Liver (tissue), 9 donors: ENCODE measurements around the gene DNASE2B. TPM values are rescaled to one million over a fixed set of nuclear protein-coding genes. Genes with fewer than 3 reads are reported as not detected.

Source experiments
- DNase-seq: peaks from one replicate; pipeline ENCODE4 v3.0.0-alpha.2; 2017; ENCODE audit warnings: low spot score
- H3K27ac ChIP-seq, 2 donors: one replicate each; pipeline ENCODE4 v1.7.0; 2013; ENCODE audit warnings: inconsistent platforms in 2 of 2, low read length in 2 of 2, control low read depth in 1 of 2, low read depth in 1 of 2, mild to moderate bottlenecking in 1 of 2
- H3K27me3 ChIP-seq, 4 donors: one replicate each; pipeline versions ENCODE4 v1.6.1 to v1.7.0; 2013; ENCODE audit warnings: low read length in 3 of 4, inconsistent platforms in 1 of 4, mild to moderate bottlenecking in 1 of 4, moderate library complexity in 1 of 4; ENCODE audit not compliant: control insufficient read depth in 4 of 4, insufficient read depth in 4 of 4
- H3K36me3 ChIP-seq, 4 donors: one replicate each; pipeline versions ENCODE4 v1.6.1 to v1.7.0; 2013; ENCODE audit warnings: low read length in 3 of 4, mild to moderate bottlenecking in 3 of 4, low read depth in 1 of 4, moderate library complexity in 1 of 4; ENCODE audit not compliant: control insufficient read depth in 4 of 4, insufficient read depth in 3 of 4
- H3K4me1 ChIP-seq, 4 donors: one replicate each; pipeline versions ENCODE4 v1.6.1 to v1.7.0; 2013; ENCODE audit warnings: low read length in 3 of 4, mild to moderate bottlenecking in 3 of 4, moderate library complexity in 1 of 4; ENCODE audit not compliant: control insufficient read depth in 4 of 4, insufficient read depth in 4 of 4
- H3K4me3 ChIP-seq, 3 donors: one replicate each; pipeline versions ENCODE4 v1.6.1 to v1.7.0; 2013; ENCODE audit warnings: low read length in 3 of 3, control low read depth in 1 of 3, low read depth in 1 of 3, mild to moderate bottlenecking in 1 of 3
- H3K9ac ChIP-seq, 2 donors: one replicate each; pipeline ENCODE4 v1.7.0; 2013; ENCODE audit warnings: low read length in 2 of 2, mild to moderate bottlenecking in 2 of 2, moderate library complexity in 2 of 2, control low read depth in 1 of 2, low read depth in 1 of 2
- H3K9me3 ChIP-seq, 4 donors: one replicate each; pipeline versions ENCODE4 v1.6.1 to v1.7.0; 2013; ENCODE audit warnings: low read length in 3 of 4; ENCODE audit not compliant: control insufficient read depth in 4 of 4
- EGR1 ChIP-seq, 2 donors: IDR thresholded peaks; 2 replicates each; pipeline ENCODE4 v1.6.1; 2016 to 2018; ENCODE audit warnings: antibody characterized with exemption in 2 of 2, low read depth in 2 of 2
- FOXA1 ChIP-seq: IDR thresholded peaks from 2 replicates; pipeline ENCODE4 v1.6.1; 2016; ENCODE audit warnings: antibody characterized with exemption
- FOXA2 ChIP-seq: IDR thresholded peaks from 2 replicates; pipeline ENCODE4 v1.6.1; 2016; ENCODE audit warnings: antibody characterized with exemption
- HNF4A ChIP-seq, 2 donors: conservative IDR thresholded peaks; 2 replicates each; pipeline ENCODE4 v1.6.1; 2016; ENCODE audit warnings: antibody characterized with exemption in 2 of 2, mild to moderate bottlenecking in 2 of 2
- JUND ChIP-seq, 2 donors: IDR thresholded peaks; 2 replicates each; pipeline ENCODE4 v1.6.1; 2016; ENCODE audit warnings: antibody characterized with exemption in 2 of 2
- MAX ChIP-seq: IDR thresholded peaks from 2 replicates; pipeline ENCODE4 v1.6.1; 2016; ENCODE audit warnings: antibody characterized with exemption
- NR2F2 ChIP-seq: IDR thresholded peaks from 2 replicates; pipeline ENCODE4 v1.6.1; 2016; ENCODE audit warnings: antibody characterized with exemption
- RAD21 ChIP-seq, 2 donors: IDR thresholded peaks; 2 replicates each; pipeline ENCODE4 v1.6.1; 2016; ENCODE audit warnings: antibody characterized with exemption in 2 of 2, mild to moderate bottlenecking in 2 of 2
- REST ChIP-seq: IDR thresholded peaks from 2 replicates; pipeline ENCODE4 v1.6.1; 2016; ENCODE audit warnings: antibody characterized with exemption, mild to moderate bottlenecking
- RXRA ChIP-seq, 2 donors: IDR thresholded peaks; 2 replicates each; pipeline ENCODE4 v1.6.1; 2017 to 2018; ENCODE audit warnings: antibody characterized with exemption in 2 of 2, mild to moderate bottlenecking in 1 of 2
- SP1 ChIP-seq: IDR thresholded peaks from 2 replicates; pipeline ENCODE4 v1.6.1; 2018; ENCODE audit warnings: antibody characterized with exemption, mild to moderate bottlenecking
- TAF1 ChIP-seq: conservative IDR thresholded peaks from 2 replicates; pipeline ENCODE4 v1.6.1; 2016; ENCODE audit warnings: antibody characterized with exemption, mild to moderate bottlenecking
- YY1 ChIP-seq: IDR thresholded peaks from 2 replicates; pipeline ENCODE4 v1.6.1; 2016; ENCODE audit warnings: antibody characterized with exemption, mild to moderate bottlenecking
- WGBS: extraction: QIAGEN DNeasy Blood & Tissue Kit; methylation state at CpG from one replicate; pipeline ENCODE4 v1.1.7; 2013; 5-methylcytosine and 5-hydroxymethylcytosine counted together
- polyA plus RNA-seq, 2 donors: library from polyadenylated mRNA; stranded (reverse) in 1 of 2; unstranded in 1 of 2; fragments of 200-250 nt in 1 of 2; fragments of >200 nt in 1 of 2; fragmentation: Nextera tagmentation in 1 of 2; extraction: Ambion mirVana in 1 of 2; gene quantifications; one replicate each; pipeline versions ENCODE4 v1.2.1 to v1.2.3, GENCODE V29; 2013 to 2015
- total RNA-seq, 2 donors: library from RNA; depleted of rRNA; stranded (reverse); fragments of >200 nt; gene quantifications; one replicate each; pipeline ENCODE4 v1.2.3, GENCODE V29; 2014
- TF ChIP-seq, protein P1 (sequence below): IDR thresholded peaks from 2 replicates; pipeline ENCODE4 v1.6.1; 2016; ENCODE audit warnings: antibody characterized with exemption
- TF ChIP-seq, protein P2 (sequence below): fragments of 150-350 bp; IDR thresholded peaks from 2 replicates; pipeline ENCODE4 v1.5.1; 2017; ENCODE audit warnings: improper control_type of control experiment, low read depth, low read length; ENCODE audit not compliant: missing input control
- TF ChIP-seq, protein P3 (sequence below): IDR thresholded peaks from 2 replicates; pipeline ENCODE4 v1.6.1; 2016; ENCODE audit warnings: antibody characterized with exemption
- donor health status: healthy.
- donor health status: healthy.
- donor health status: healthy.
- donor health status: healthy.
- donor health status: healthy.

DNASE2B gene
- total and polyA plus RNA-seq, 4 donors: not detected

DNA sequence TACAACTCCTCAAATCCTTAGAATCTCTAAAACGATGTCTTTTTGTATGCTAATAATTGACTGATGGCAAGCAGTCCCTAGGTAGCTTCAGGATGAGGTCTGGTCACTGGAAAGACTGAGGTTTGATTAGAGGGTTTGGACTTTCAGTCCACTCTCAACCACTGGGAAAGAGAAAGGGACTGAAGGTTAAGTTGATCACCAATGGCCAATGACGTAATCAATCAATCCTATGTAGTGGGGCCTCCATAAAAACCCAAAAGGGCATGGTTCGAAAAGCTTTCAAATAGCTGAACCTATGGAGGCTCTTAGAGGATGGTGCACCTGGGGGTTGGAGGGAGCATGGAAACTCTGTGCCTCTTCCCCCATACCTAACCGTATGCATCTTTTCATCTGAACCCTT lies 39.6 kb upstream of the DNASE2B start:
- no peak overlapping the region for H3K9ac ChIP-seq

More for the DNA sequence above, 39.6 kb upstream of the DNASE2B start:
- Histone ChIP-seq H3K9me3 (no peaks in the 10 kb centered on the region), H3K27me3 (no peaks in the 10 kb centered on the region), H3K36me3 (no peaks in the 10 kb centered on the region), H3K4me3 (no peak overlapping the region), H3K27ac (no peak overlapping the region), H3K4me1 (no peaks in the 10 kb centered on the region)
- DNase-seq: no peak
- TF ChIP-seq NR2F2 (no peak), REST (no peak), FOXA2 (no peak), RXRA (IDR thresholded peaks at IDR 0.05) (no peak), JUND (IDR thresholded peaks at IDR 0.05) (no peak), TAF1 (no peak), MAX (no peak), FOXA1 (no peak), SP1 (no peak), YY1 (no peak), HNF4A (conservative IDR thresholded peaks at IDR 0.05) (no peak), RAD21 (IDR thresholded peaks at IDR 0.05) (no peak), EGR1 (IDR thresholded peaks at IDR 0.05; ENCODE audit: low read depth in 2 of 2) (no peak)
- TF ChIP-seq, protein P1, sequence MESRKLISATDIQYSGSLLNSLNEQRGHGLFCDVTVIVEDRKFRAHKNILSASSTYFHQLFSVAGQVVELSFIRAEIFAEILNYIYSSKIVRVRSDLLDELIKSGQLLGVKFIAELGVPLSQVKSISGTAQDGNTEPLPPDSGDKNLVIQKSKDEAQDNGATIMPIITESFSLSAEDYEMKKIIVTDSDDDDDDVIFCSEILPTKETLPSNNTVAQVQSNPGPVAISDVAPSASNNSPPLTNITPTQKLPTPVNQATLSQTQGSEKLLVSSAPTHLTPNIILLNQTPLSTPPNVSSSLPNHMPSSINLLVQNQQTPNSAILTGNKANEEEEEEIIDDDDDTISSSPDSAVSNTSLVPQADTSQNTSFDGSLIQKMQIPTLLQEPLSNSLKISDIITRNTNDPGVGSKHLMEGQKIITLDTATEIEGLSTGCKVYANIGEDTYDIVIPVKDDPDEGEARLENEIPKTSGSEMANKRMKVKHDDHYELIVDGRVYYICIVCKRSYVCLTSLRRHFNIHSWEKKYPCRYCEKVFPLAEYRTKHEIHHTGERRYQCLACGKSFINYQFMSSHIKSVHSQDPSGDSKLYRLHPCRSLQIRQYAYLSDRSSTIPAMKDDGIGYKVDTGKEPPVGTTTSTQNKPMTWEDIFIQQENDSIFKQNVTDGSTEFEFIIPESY: no peak
- TF ChIP-seq, protein P2, sequence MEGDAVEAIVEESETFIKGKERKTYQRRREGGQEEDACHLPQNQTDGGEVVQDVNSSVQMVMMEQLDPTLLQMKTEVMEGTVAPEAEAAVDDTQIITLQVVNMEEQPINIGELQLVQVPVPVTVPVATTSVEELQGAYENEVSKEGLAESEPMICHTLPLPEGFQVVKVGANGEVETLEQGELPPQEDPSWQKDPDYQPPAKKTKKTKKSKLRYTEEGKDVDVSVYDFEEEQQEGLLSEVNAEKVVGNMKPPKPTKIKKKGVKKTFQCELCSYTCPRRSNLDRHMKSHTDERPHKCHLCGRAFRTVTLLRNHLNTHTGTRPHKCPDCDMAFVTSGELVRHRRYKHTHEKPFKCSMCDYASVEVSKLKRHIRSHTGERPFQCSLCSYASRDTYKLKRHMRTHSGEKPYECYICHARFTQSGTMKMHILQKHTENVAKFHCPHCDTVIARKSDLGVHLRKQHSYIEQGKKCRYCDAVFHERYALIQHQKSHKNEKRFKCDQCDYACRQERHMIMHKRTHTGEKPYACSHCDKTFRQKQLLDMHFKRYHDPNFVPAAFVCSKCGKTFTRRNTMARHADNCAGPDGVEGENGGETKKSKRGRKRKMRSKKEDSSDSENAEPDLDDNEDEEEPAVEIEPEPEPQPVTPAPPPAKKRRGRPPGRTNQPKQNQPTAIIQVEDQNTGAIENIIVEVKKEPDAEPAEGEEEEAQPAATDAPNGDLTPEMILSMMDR: no peak
- TF ChIP-seq, protein P3, sequence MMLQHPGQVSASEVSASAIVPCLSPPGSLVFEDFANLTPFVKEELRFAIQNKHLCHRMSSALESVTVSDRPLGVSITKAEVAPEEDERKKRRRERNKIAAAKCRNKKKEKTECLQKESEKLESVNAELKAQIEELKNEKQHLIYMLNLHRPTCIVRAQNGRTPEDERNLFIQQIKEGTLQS: no peak
- 86% methylated on average over 4 of the region's 4 CpGs for WGBS
